ENCODE data around the gene B3GAT1. TPM values are rescaled to one million over a fixed set of nuclear protein-coding genes. Genes with fewer than 3 reads are reported as not detected.

Gene B3GAT1
- total RNA-seq, 2 donors from 2014 or later = 0.13 TPM; not detected in 1

DNA sequence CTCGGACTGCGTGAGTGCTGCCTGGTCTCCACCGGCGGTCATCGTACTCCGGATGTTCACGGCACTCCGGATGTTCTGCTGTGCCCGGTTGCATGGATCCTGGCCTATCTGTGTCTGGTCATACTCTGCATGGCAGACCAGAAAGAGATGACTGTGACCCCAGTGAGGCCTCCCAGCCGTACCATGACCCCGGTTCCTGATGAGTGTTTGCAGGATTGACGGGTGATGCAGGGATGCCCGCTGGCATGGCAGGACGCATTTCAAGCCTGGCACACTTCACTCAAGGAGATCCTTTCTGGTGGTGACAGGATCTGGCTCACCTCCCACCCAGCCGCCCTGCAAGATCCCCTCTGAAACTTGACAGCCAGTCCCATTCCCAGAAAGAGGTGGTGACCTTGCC, 74.0 kb downstream of the B3GAT1 start:
- Histone ChIP-seq H3K4me1 (no peaks in the 10 kb centered on the region), H3K36me3 (no peaks in the 10 kb centered on the region), H3K27ac (no peak overlapping the region), H3K27me3 (no peaks in the 10 kb centered on the region), H3K9me3 (no peaks in the 10 kb centered on the region), H3K4me3 (no peak overlapping the region), H3K9ac (ENCODE audit: low read depth in 2 of 2, low read length in 2 of 2) (no peak overlapping the region)
- DNase-seq = no peak
- TF ChIP-seq, protein P1, sequence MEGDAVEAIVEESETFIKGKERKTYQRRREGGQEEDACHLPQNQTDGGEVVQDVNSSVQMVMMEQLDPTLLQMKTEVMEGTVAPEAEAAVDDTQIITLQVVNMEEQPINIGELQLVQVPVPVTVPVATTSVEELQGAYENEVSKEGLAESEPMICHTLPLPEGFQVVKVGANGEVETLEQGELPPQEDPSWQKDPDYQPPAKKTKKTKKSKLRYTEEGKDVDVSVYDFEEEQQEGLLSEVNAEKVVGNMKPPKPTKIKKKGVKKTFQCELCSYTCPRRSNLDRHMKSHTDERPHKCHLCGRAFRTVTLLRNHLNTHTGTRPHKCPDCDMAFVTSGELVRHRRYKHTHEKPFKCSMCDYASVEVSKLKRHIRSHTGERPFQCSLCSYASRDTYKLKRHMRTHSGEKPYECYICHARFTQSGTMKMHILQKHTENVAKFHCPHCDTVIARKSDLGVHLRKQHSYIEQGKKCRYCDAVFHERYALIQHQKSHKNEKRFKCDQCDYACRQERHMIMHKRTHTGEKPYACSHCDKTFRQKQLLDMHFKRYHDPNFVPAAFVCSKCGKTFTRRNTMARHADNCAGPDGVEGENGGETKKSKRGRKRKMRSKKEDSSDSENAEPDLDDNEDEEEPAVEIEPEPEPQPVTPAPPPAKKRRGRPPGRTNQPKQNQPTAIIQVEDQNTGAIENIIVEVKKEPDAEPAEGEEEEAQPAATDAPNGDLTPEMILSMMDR (IDR thresholded peaks at IDR 0.05) = no peak
- intact Hi-C loops (cut with DNase I) = no loop called here

DNA sequence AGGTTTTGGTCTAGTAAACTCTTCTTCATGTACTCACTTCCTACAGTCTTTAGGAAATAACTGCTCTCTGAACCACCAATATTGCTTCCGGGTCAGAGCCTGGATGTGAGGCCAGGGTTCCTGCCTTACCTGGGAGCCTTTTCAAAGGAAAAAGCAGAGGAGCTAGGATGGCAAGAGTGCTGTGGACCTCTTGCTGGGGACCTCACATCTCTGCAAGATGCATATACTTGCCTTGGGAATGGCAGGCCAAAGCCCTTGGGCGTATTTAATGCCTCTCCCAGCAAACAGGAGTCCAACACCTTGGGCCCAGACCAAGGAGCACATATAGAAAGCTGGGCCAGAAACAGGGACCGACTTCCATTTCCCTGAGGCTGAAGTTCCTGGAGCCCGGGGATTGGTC, 75.0 kb downstream of the B3GAT1 start:
- intact Hi-C loops (cut with DNase I) = no loop called here
- Histone ChIP-seq H3K27ac (no peak overlapping the region), H3K27me3 (no peaks in the 10 kb centered on the region), H3K9me3 (no peaks in the 10 kb centered on the region), H3K4me3 (no peak overlapping the region), H3K9ac (ENCODE audit: low read depth in 2 of 2, low read length in 2 of 2) (no peak overlapping the region), H3K36me3 (no peaks in the 10 kb centered on the region), H3K4me1 (no peaks in the 10 kb centered on the region)
- no peak for DNase-seq
- TF ChIP-seq, protein P1 (IDR thresholded peaks at IDR 0.05) = no peak

DNA sequence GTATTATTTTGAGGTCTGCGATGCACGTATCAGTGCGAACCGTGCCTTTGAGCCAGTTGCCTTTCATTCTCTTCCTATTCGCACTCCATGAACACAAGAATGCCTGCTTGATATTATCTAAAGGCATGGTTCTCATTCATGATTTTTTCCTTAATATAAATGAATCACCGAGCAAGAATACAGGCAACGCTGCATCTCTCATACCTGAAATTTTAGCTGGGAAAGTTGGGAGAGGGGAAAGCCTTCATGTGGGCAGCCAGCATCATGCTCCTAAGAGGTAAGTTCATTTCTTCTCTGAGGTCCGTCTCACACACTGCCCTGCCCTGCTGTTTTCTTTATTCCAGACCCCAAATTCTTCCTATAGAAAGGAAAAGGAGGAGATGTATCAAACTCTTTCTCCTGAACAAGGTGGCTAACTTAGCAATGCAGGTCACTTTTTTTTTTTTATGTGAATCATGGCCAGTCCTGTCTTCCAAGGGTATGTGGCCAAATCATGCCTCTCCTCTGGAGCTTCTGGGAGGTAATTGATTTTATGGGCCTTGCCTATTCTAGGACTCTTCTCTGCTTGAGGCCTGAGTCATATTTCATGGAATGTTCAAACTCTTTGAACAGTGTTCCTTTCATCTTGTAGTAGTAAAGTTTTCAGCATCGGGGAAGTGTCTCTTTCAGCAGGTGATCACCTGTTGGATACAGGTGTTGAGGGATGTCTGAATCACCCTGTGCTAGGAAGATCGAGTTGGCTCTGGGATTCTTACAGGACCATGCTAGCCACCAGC, 77.1 kb downstream of the B3GAT1 start:
- H3K27me3 ChIP-seq = no peaks in the 10 kb centered on the region
- intact Hi-C loops (cut with DNase I) = no loop called here
- no peak for DNase-seq
- TF ChIP-seq, protein P1 (IDR thresholded peaks at IDR 0.05) = no peak
- no peaks in the 10 kb centered on the region for H3K4me1 ChIP-seq
- H3K9me3 ChIP-seq = no peaks in the 10 kb centered on the region
- no peak overlapping the region for H3K4me3 ChIP-seq
- H3K36me3 ChIP-seq = no peaks in the 10 kb centered on the region
- no peak overlapping the region for H3K27ac ChIP-seq
- H3K9ac ChIP-seq (ENCODE audit: low read depth in 2 of 2, low read length in 2 of 2) = no peak overlapping the region

DNA sequence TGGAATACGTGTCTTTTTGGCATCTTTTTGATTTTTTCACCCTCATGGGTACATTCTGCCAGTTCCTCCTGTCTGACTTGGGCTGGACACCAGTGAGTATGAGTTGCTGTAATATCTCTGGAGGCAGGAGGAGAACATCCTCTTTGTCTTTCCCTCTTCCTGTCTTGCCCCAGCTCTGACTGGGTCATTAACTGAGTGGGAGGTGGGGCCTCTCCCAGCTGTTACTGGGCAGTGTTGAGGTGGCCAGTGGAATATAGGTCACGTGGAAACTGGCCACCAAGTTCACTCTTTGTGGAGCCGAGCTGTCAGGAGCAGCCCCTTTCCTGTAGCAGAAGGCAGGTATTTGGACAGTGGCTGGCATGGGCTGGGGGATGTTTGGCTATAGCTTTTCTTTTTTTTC, 78.1 kb downstream of the B3GAT1 start:
- Histone ChIP-seq H3K27ac (no peak overlapping the region), H3K9me3 (no peaks in the 10 kb centered on the region), H3K9ac (ENCODE audit: low read depth in 2 of 2, low read length in 2 of 2) (no peak overlapping the region), H3K4me3 (no peak overlapping the region), H3K4me1 (no peaks in the 10 kb centered on the region), H3K36me3 (no peaks in the 10 kb centered on the region), H3K27me3 (no peaks in the 10 kb centered on the region)
- DNase-seq = no peak
- TF ChIP-seq, protein P1 (IDR thresholded peaks at IDR 0.05) = no peak
- intact Hi-C loops (cut with DNase I) = no loop called here

DNA sequence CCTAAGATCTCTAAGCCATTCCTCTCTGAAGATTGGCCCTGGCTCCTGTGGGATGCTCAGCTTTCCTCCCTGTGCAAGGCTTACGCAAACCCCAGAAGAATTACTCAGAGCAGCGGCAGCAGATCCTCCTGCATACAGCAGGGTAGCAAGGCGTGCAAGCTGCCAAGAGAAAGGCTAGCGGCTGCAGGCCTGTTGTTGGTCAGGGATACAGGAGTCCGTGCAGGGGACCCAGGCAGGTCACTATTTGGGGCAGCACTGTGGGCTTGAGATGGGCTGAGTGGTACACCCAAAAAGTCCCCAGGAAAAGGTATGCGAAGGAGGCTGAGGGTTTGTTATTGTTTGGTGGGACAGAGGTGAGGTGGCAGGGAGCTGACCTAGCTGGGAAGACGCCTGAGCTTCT, 78.7 kb downstream of the B3GAT1 start:
- no peak overlapping the region for H3K4me3 ChIP-seq

More for the DNA sequence above, 78.7 kb downstream of the B3GAT1 start:
- no peaks in the 10 kb centered on the region for H3K27me3 ChIP-seq
- TF ChIP-seq, protein P1 (IDR thresholded peaks at IDR 0.05) = no peak
- H3K4me1 ChIP-seq = no peaks in the 10 kb centered on the region
- H3K9me3 ChIP-seq = no peaks in the 10 kb centered on the region
- H3K36me3 ChIP-seq = no peaks in the 10 kb centered on the region
- no peak overlapping the region for H3K9ac ChIP-seq (ENCODE audit: low read depth in 2 of 2, low read length in 2 of 2)
- H3K27ac ChIP-seq = no peak overlapping the region
- intact Hi-C loops (cut with DNase I) = no loop called here
- DNase-seq = no peak

Data from colonic mucosa (tissue), 4 donors.